Liver (tissue), 9 donors: ENCODE data around the gene SLAIN2. TPM values are rescaled to one million over a fixed set of nuclear protein-coding genes. Genes with fewer than 3 reads are reported as not detected.
A peak's percentile ranks its signal among the peaks of the same experiment; 100 is the strongest.
"Not testable (repeated sequence)": the region's sequence is repeated elsewhere in the genome, so short reads cannot be mapped to it uniquely, and the experiment has no call there.

Experiments
- DNase-seq: peaks from one replicate; pipeline ENCODE4 v3.0.0-alpha.2; 2017; ENCODE audit warnings: low spot score
- H3K27ac ChIP-seq, 2 donors: one replicate each; pipeline ENCODE4 v1.7.0; 2013; ENCODE audit warnings: inconsistent platforms in 2 of 2, low read length in 2 of 2, control low read depth in 1 of 2, low read depth in 1 of 2, mild to moderate bottlenecking in 1 of 2
- H3K27me3 ChIP-seq, 4 donors: one replicate each; pipeline versions ENCODE4 v1.6.1 to v1.7.0; 2013; ENCODE audit warnings: low read length in 3 of 4, inconsistent platforms in 1 of 4, mild to moderate bottlenecking in 1 of 4, moderate library complexity in 1 of 4; ENCODE audit not compliant: control insufficient read depth in 4 of 4, insufficient read depth in 4 of 4
- H3K36me3 ChIP-seq, 4 donors: one replicate each; pipeline versions ENCODE4 v1.6.1 to v1.7.0; 2013; ENCODE audit warnings: low read length in 3 of 4, mild to moderate bottlenecking in 3 of 4, low read depth in 1 of 4, moderate library complexity in 1 of 4; ENCODE audit not compliant: control insufficient read depth in 4 of 4, insufficient read depth in 3 of 4
- H3K4me1 ChIP-seq, 4 donors: one replicate each; pipeline versions ENCODE4 v1.6.1 to v1.7.0; 2013; ENCODE audit warnings: low read length in 3 of 4, mild to moderate bottlenecking in 3 of 4, moderate library complexity in 1 of 4; ENCODE audit not compliant: control insufficient read depth in 4 of 4, insufficient read depth in 4 of 4
- H3K4me3 ChIP-seq, 3 donors: one replicate each; pipeline versions ENCODE4 v1.6.1 to v1.7.0; 2013; ENCODE audit warnings: low read length in 3 of 3, control low read depth in 1 of 3, low read depth in 1 of 3, mild to moderate bottlenecking in 1 of 3
- H3K9ac ChIP-seq, 2 donors: one replicate each; pipeline ENCODE4 v1.7.0; 2013; ENCODE audit warnings: low read length in 2 of 2, mild to moderate bottlenecking in 2 of 2, moderate library complexity in 2 of 2, control low read depth in 1 of 2, low read depth in 1 of 2
- H3K9me3 ChIP-seq, 4 donors: one replicate each; pipeline versions ENCODE4 v1.6.1 to v1.7.0; 2013; ENCODE audit warnings: low read length in 3 of 4; ENCODE audit not compliant: control insufficient read depth in 4 of 4
- EGR1 ChIP-seq, 2 donors: IDR thresholded peaks; 2 replicates each; pipeline ENCODE4 v1.6.1; 2016 to 2018; ENCODE audit warnings: antibody characterized with exemption in 2 of 2, low read depth in 2 of 2
- RAD21 ChIP-seq, 2 donors: IDR thresholded peaks; 2 replicates each; pipeline ENCODE4 v1.6.1; 2016; ENCODE audit warnings: antibody characterized with exemption in 2 of 2, mild to moderate bottlenecking in 2 of 2
- YY1 ChIP-seq: IDR thresholded peaks from 2 replicates; pipeline ENCODE4 v1.6.1; 2016; ENCODE audit warnings: antibody characterized with exemption, mild to moderate bottlenecking
- WGBS: extraction: QIAGEN DNeasy Blood & Tissue Kit; methylation state at CpG from one replicate; pipeline ENCODE4 v1.1.7; 2013; 5-methylcytosine and 5-hydroxymethylcytosine counted together
- polyA plus RNA-seq, 2 donors: library from polyadenylated mRNA; stranded (reverse) in 1 of 2; unstranded in 1 of 2; fragments of 200-250 nt in 1 of 2; fragments of >200 nt in 1 of 2; fragmentation: Nextera tagmentation in 1 of 2; extraction: Ambion mirVana in 1 of 2; gene quantifications; one replicate each; pipeline versions ENCODE4 v1.2.1 to v1.2.3, GENCODE V29; 2013 to 2015
- total RNA-seq, 2 donors: library from RNA; depleted of rRNA; stranded (reverse); fragments of >200 nt; gene quantifications; one replicate each; pipeline ENCODE4 v1.2.3, GENCODE V29; 2014
- TF ChIP-seq, protein P1 (sequence below): IDR thresholded peaks from 2 replicates; pipeline ENCODE4 v1.6.1; 2016; ENCODE audit warnings: antibody characterized with exemption, mild to moderate bottlenecking
- TF ChIP-seq, protein P2 (sequence below): fragments of 150-350 bp; IDR thresholded peaks from 2 replicates; pipeline ENCODE4 v1.5.1; 2017; ENCODE audit warnings: improper control_type of control experiment, low read depth, low read length; ENCODE audit not compliant: missing input control
- donor health status: healthy.
- donor health status: healthy.
- donor health status: healthy.
- donor health status: healthy.
- donor health status: healthy.

SLAIN2 gene
- total and polyA plus RNA-seq, 4 donors, result 12.1 to 32.5 (median 16.6) TPM

DNA sequence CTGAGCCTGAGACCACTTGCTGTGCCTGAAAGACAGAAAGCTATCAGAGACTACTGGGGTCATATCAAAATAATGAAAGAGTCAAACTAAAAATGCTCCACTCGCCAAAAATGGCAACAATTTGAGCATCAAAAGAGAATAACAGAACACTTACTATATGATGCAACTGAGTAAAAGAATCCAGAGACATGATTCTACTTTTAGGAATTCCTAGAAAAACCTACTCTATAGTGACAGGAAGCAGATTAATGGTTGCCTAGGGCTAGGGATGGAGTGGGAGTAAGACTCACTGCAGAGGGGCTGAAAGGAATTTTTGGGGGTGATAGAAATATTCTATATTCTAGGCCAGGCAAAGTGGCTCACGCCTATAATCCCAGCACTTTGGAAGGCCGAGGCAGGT is 29.4 kb upstream of the SLAIN2 start (continued):
- TF ChIP-seq, protein P1, sequence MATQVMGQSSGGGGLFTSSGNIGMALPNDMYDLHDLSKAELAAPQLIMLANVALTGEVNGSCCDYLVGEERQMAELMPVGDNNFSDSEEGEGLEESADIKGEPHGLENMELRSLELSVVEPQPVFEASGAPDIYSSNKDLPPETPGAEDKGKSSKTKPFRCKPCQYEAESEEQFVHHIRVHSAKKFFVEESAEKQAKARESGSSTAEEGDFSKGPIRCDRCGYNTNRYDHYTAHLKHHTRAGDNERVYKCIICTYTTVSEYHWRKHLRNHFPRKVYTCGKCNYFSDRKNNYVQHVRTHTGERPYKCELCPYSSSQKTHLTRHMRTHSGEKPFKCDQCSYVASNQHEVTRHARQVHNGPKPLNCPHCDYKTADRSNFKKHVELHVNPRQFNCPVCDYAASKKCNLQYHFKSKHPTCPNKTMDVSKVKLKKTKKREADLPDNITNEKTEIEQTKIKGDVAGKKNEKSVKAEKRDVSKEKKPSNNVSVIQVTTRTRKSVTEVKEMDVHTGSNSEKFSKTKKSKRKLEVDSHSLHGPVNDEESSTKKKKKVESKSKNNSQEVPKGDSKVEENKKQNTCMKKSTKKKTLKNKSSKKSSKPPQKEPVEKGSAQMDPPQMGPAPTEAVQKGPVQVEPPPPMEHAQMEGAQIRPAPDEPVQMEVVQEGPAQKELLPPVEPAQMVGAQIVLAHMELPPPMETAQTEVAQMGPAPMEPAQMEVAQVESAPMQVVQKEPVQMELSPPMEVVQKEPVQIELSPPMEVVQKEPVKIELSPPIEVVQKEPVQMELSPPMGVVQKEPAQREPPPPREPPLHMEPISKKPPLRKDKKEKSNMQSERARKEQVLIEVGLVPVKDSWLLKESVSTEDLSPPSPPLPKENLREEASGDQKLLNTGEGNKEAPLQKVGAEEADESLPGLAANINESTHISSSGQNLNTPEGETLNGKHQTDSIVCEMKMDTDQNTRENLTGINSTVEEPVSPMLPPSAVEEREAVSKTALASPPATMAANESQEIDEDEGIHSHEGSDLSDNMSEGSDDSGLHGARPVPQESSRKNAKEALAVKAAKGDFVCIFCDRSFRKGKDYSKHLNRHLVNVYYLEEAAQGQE, result no peak

DNA sequence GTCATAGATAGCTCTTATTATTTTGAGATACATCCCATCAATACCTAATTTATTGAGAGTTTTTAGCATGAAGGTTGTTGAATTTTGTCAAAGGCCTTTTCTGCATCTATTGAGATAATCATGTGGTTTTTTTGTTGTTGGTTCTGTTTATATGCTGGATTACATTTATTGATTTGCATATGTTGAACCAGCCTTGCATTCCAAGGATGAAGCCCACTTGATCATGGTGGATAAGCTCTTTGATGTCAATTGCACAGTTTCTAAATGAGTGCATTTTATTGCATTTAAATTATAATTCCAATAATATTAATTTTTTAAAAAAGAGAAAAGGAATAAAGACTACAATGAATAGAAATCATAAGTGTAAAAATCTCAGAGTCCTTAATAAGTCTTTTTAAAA is 26.6 kb upstream of the SLAIN2 start:
- not testable (repeated sequence) for H3K9ac ChIP-seq, H3K27me3 ChIP-seq, H3K4me1 ChIP-seq, H3K36me3 ChIP-seq, H3K27ac ChIP-seq, DNase-seq, H3K4me3 ChIP-seq, H3K9me3 ChIP-seq

DNA sequence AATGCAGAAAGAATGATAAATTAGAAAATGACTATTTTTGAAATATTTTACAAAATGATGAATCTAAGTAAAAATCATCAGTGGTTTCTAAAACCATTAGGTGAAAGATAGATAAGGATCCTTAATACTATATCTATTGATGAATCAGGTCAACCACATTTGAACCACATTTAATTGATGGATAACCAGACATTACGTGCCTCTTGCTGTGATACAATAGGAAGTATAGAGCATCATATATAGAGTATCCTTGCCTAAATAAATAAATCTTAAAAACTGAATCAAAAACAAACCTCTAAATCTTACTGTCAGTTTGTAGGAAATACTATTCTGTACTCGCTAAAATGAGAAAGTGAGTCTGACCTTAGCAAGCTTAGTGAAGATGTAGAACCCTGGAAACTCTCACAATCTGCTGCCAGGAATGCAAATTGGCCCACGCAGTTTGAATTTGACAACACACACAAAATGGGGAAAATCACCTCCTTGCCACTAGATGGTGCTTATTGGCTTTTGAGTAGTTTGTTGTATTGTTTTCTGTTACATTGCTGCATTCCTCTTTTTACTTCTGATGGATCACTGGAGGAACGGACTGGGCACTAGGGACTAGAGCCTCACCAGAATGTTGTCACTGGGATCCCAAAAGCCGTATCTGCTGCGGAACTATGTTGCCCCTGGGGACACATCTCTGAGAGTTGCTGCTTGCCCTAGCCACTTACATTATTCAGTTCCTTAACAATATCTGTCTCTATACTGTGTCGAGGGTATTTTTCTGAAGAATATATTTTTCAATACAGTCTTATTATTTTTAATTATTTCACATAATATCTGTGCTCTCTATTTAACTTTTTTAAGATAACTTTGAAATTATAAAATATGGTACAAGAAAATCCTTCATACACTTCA is 25.4 kb upstream of the SLAIN2 start:
- Histone ChIP-seq H3K27ac (no peak overlapping the region), H3K9me3 (no peaks in the 10 kb centered on the region), H3K4me1 (peaks cover 2 to 6% (median 4%) of the 10 kb centered on the region in 4 donors), H3K27me3 (no peaks in the 10 kb centered on the region), H3K9ac (no peak overlapping the region), H3K36me3 (no peaks in the 10 kb centered on the region), H3K4me3 (no peak overlapping the region)
- 31% methylated on average over 7 of the region's 7 CpGs for WGBS
- DNase-seq, result no peak
- TF ChIP-seq YY1 (no peak), EGR1 (IDR thresholded peaks at IDR 0.05; ENCODE audit: low read depth in 2 of 2) (no peak), RAD21 (IDR thresholded peaks at IDR 0.05) (peak; percentile 91 to 95)
- TF ChIP-seq, protein P2, sequence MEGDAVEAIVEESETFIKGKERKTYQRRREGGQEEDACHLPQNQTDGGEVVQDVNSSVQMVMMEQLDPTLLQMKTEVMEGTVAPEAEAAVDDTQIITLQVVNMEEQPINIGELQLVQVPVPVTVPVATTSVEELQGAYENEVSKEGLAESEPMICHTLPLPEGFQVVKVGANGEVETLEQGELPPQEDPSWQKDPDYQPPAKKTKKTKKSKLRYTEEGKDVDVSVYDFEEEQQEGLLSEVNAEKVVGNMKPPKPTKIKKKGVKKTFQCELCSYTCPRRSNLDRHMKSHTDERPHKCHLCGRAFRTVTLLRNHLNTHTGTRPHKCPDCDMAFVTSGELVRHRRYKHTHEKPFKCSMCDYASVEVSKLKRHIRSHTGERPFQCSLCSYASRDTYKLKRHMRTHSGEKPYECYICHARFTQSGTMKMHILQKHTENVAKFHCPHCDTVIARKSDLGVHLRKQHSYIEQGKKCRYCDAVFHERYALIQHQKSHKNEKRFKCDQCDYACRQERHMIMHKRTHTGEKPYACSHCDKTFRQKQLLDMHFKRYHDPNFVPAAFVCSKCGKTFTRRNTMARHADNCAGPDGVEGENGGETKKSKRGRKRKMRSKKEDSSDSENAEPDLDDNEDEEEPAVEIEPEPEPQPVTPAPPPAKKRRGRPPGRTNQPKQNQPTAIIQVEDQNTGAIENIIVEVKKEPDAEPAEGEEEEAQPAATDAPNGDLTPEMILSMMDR, result peak; percentile 64
- TF ChIP-seq, protein P1, result no peak
